B cell (primary cell): ENCODE measurements around the gene CD109. TPM values are rescaled to one million over a fixed set of nuclear protein-coding genes. Genes with fewer than 3 reads are reported as not detected.

Experiments used
- ATAC-seq: fragments of 200-7000 bp; cut with Tn5 transposase; one replicate; pipeline ENCODE4 v1.10.0; 2021; ENCODE audit warnings: low read depth, mild to moderate bottlenecking, moderate number of reproducible peaks, moderate library complexity
- CTCF ChIA-PET: fragments of 350-600 bp; sonication (Branson Sonifier 250); formaldehyde crosslinking; loops from one replicate; lab custom pipeline; 2021; ENCODE audit warnings: antibody characterized with exemption, inconsistent platforms; lab: Charles Lee
- POLR2A ChIA-PET: fragments of 350-600 bp; sonication (Branson Sonifier 250); formaldehyde crosslinking; loops from one replicate; lab custom pipeline; 2021; ENCODE audit warnings: antibody characterized with exemption; lab: Charles Lee
- DNase-seq: peaks from one replicate; pipeline ENCODE4 v3.0.0; 2013
- H2AFZ ChIP-seq: 2 replicates; pipeline ENCODE4 v1.6.1; 2012; ENCODE audit warnings: mild to moderate bottlenecking, low read depth, low read length; ENCODE audit not compliant: insufficient read depth, poor library complexity, severe bottlenecking
- H3K27ac ChIP-seq, 2 donors: 1 replicate in 1 of 2; 2 replicates in 1 of 2; pipeline ENCODE4 v1.5.1; 2012 to 2013; ENCODE audit warnings: low read length in 2 of 2, mild to moderate bottlenecking in 2 of 2, moderate library complexity in 1 of 2
- H3K27me3 ChIP-seq, 4 experiments: fragments of 200-600 bp in 1 of 4; sonication (generic) in 1 of 4; replicated peaks in 1 of 4; 1 replicate in 2 of 4; 2 replicates in 2 of 4; pipeline versions ENCODE4 v1.6.1 to v1.7.0; 2013 to 2016; ENCODE audit warnings: low read length in 3 of 4, mild to moderate bottlenecking in 2 of 4, mixed read lengths in 1 of 4, moderate library complexity in 1 of 4; ENCODE audit not compliant: insufficient read depth in 4 of 4, control insufficient read depth in 3 of 4; ENCODE audit errors: control extremely low read depth in 1 of 4
- H3K36me3 ChIP-seq, 2 experiments: replicated peaks in 1 of 2; 1 replicate in 1 of 2; 2 replicates in 1 of 2; pipeline versions ENCODE4 v1.6.1 to v1.7.1; 2013; ENCODE audit warnings: low read length in 1 of 2; ENCODE audit not compliant: insufficient read depth in 2 of 2, control insufficient read depth in 1 of 2; ENCODE audit errors: control extremely low read depth in 1 of 2, extremely low read depth in 1 of 2
- H3K4me1 ChIP-seq, 2 donors: fragments of 200-600 bp in 1 of 2; sonication (generic) in 1 of 2; 1 replicate in 1 of 2; 2 replicates in 1 of 2; pipeline versions ENCODE4 v1.5.1 to v1.6.1; 2013 to 2017; ENCODE audit warnings: low read length in 2 of 2; ENCODE audit not compliant: control insufficient read depth in 2 of 2, insufficient read depth in 2 of 2
- H3K4me2 ChIP-seq: replicated peaks from 2 replicates; pipeline ENCODE3; 2012; ENCODE audit warnings: mild to moderate bottlenecking, low read depth, low read length; ENCODE audit not compliant: poor library complexity, severe bottlenecking
- H3K4me3 ChIP-seq, 5 experiments: fragments of 200-600 bp in 1 of 5; sonication (generic) in 1 of 5; 1 replicate in 3 of 5; 2 replicates in 2 of 5; pipeline versions ENCODE4 v1.5.1 to v1.7.0; 2011 to 2016; ENCODE audit warnings: low read length in 4 of 5, mild to moderate bottlenecking in 4 of 5, low read depth in 2 of 5, control low read depth in 1 of 5, moderate library complexity in 1 of 5; ENCODE audit not compliant: insufficient read depth in 1 of 5; ENCODE audit errors: control extremely low read depth in 1 of 5, extremely low read depth in 1 of 5
- H3K79me2 ChIP-seq: fragments of 200-600 bp; sonication (generic); one replicate; pipeline ENCODE4 v1.6.0; 2016; ENCODE audit warnings: low read length; ENCODE audit not compliant: control insufficient read depth, insufficient read depth
- H3K9ac ChIP-seq: fragments of 200-600 bp; sonication (generic); 2 replicates; pipeline ENCODE4 v1.6.1; 2017; ENCODE audit warnings: mild to moderate bottlenecking, low read length, moderate library complexity
- H3K9me3 ChIP-seq, 3 donors: one replicate each; pipeline versions ENCODE4 v1.6.1 to v1.7.1; 2013; ENCODE audit warnings: low read length in 2 of 3; ENCODE audit not compliant: control insufficient read depth in 2 of 3, insufficient read depth in 1 of 3; ENCODE audit errors: control extremely low read depth in 1 of 3
- H4K20me1 ChIP-seq: 2 replicates; pipeline ENCODE4 v1.6.0; 2012; ENCODE audit warnings: mild to moderate bottlenecking, low read length; ENCODE audit not compliant: insufficient read depth, control insufficient read depth, poor library complexity, severe bottlenecking
- H3K27ac Mint-ChIP-seq: one replicate; pipeline ENCODE4 v1.8.0; 2021; ENCODE audit warnings: mixed read lengths
- H3K27me3 Mint-ChIP-seq: one replicate; pipeline ENCODE4 v1.8.0; 2021; ENCODE audit warnings: mixed read lengths
- H3K4me1 Mint-ChIP-seq: one replicate; pipeline ENCODE4 v1.8.0; 2021; ENCODE audit warnings: mixed read lengths
- H3K4me3 Mint-ChIP-seq: one replicate; pipeline ENCODE4 v1.8.0; 2021; ENCODE audit warnings: mixed read lengths
- H3K9me3 Mint-ChIP-seq: one replicate; pipeline ENCODE4 v1.8.0; 2022; ENCODE audit warnings: mixed read lengths; ENCODE audit not compliant: insufficient read depth
- EZH2 ChIP-seq: IDR thresholded peaks from 2 replicates; pipeline ENCODE4 v1.6.1; 2012; ENCODE audit warnings: borderline replicate concordance, low read depth, mild to moderate bottlenecking, moderate library complexity, low read length; ENCODE audit not compliant: insufficient read depth, poor library complexity, severe bottlenecking
- WGBS: methylation state at CpG from one replicate; pipeline ENCODE4 v1.1.5; 2013; ENCODE audit warnings: missing lambda C conversion rate; ENCODE audit not compliant: insufficient coverage; 5-methylcytosine and 5-hydroxymethylcytosine counted together
- intact Hi-C: fragments of 100-400 bp; cut with micrococcal nuclease; formaldehyde crosslinking; loops from one replicate; pipeline ENCODE4 v1.10.0; 2022
- polyA plus RNA-seq: library from polyadenylated mRNA; depleted of rRNA; stranded (reverse); fragments of >200 nt; gene quantifications from 2 replicates; pipeline ENCODE4 v1.2.3, GENCODE V29; 2012
- total RNA-seq, 2 donors: library from RNA; stranded (reverse); fragments of 120-200 nt in 1 of 2; gene quantifications; 1 replicate in 1 of 2; 2 replicates in 1 of 2; pipeline versions ENCODE4 v1.2.3 to v1.2.4, GENCODE V29; 2013 to 2022
- TF ChIP-seq, protein P1 (sequence below): fragments of 200-600 bp; IDR thresholded peaks from one replicate; pipeline ENCODE4 v1.8.0; 2022; ENCODE audit warnings: antibody characterized with exemption, mild to moderate bottlenecking

CD109 gene
- total and polyA plus RNA-seq, 2 donors (not counting 1 experiment from before 2014, with no cell fraction given), result 0.15 TPM; not detected in 1

DNA sequence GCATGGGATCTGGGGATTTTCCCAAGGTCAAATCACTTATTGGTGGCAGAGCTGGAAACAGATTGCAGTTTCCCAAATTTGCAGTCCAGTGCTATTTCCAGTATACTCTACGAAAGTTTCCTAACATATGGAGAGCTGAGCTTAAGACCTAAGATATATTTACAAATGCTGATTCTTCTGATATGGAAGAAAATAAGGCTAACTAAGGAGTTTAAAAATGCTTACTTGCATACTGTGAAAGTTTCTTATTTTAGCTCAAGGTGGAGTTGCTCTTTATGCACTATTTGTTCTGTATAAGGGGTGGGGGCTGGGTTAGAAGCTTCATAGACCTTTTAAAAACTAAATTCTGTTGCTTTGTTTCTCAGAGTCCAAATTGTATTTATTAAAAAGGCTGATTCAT lies 7.5 kb downstream of the CD109 start:
- CTCF ChIA-PET, result no interaction called here
- no peaks in the 10 kb centered on the region for H3K4me1 Mint-ChIP-seq
- no peaks in the 10 kb centered on the region for H3K79me2 ChIP-seq
- no peaks in the 10 kb centered on the region for H3K4me1 ChIP-seq
- H3K9me3 Mint-ChIP-seq, result no peaks in the 10 kb centered on the region
- TF ChIP-seq EZH2, result no peak
- TF ChIP-seq, protein P1, sequence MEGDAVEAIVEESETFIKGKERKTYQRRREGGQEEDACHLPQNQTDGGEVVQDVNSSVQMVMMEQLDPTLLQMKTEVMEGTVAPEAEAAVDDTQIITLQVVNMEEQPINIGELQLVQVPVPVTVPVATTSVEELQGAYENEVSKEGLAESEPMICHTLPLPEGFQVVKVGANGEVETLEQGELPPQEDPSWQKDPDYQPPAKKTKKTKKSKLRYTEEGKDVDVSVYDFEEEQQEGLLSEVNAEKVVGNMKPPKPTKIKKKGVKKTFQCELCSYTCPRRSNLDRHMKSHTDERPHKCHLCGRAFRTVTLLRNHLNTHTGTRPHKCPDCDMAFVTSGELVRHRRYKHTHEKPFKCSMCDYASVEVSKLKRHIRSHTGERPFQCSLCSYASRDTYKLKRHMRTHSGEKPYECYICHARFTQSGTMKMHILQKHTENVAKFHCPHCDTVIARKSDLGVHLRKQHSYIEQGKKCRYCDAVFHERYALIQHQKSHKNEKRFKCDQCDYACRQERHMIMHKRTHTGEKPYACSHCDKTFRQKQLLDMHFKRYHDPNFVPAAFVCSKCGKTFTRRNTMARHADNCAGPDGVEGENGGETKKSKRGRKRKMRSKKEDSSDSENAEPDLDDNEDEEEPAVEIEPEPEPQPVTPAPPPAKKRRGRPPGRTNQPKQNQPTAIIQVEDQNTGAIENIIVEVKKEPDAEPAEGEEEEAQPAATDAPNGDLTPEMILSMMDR, result no peak
- DNase-seq, result no peak
- H3K27ac ChIP-seq, result no peak overlapping the region
- H3K4me3 Mint-ChIP-seq, result no peak overlapping the region
- POLR2A ChIA-PET, result interaction anchor here (0.7 kb wide), 1 partner anchor 10 kb away, joined by 3 read pairs; no protein-coding TSS in a partner anchor
- no peak overlapping the region for H3K27ac Mint-ChIP-seq
- intact Hi-C loops, result no loop called here
- ATAC-seq, result no peak
- H3K9ac ChIP-seq, result no peak overlapping the region
- no peaks in the 10 kb centered on the region for H3K27me3 ChIP-seq
- no peaks in the 10 kb centered on the region for H4K20me1 ChIP-seq
- no peak overlapping the region for H2AFZ ChIP-seq
- H3K27me3 Mint-ChIP-seq, result peaks cover 26% of the 10 kb centered on the region
- H3K4me2 ChIP-seq, result no peak overlapping the region
- no peaks in the 10 kb centered on the region for H3K36me3 ChIP-seq
- no peaks in the 10 kb centered on the region for H3K9me3 ChIP-seq
- no CpG with 5 or more reads among the region's 1 CpG for WGBS
- H3K4me3 ChIP-seq, result no peak overlapping the region

DNA sequence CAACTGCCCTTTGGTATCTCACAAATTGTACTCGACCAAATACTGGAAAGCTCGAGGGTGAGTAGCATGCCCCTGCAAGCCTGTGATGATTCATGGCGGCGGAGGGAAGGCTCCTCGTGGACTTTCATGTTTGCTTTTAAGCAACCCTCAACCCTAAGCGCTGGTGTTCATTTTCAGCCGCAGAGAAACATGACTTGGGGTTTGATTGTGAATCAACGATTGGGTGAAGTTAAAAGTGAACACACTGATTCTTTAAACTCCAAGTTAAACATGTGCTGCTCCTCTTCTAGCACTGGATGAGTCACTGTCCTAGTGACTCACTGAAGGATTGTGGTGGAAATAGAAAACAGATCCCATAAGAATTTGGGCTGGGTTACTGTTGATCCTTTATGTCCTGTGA lies 8.3 kb downstream of the CD109 start:
- ChIA-PET CTCF (no interaction called here), POLR2A (no interaction called here)
- TF ChIP-seq, protein P1, result no peak
- no peak for TF ChIP-seq EZH2
- Mint-ChIP-seq H3K4me1 (no peaks in the 10 kb centered on the region), H3K4me3 (no peak overlapping the region), H3K27ac (no peak overlapping the region), H3K27me3 (peaks cover 20% of the 10 kb centered on the region), H3K9me3 (no peaks in the 10 kb centered on the region)
- no peak overlapping the region for H3K9ac ChIP-seq
- no peak overlapping the region for H3K4me2 ChIP-seq
- no peaks in the 10 kb centered on the region for H3K36me3 ChIP-seq
- WGBS, result 90% methylated on average over 5 of the region's 8 CpGs
- H2AFZ ChIP-seq, result no peak overlapping the region
- H3K4me1 ChIP-seq, result no peaks in the 10 kb centered on the region
- H3K9me3 ChIP-seq, result no peaks in the 10 kb centered on the region
- no peaks in the 10 kb centered on the region for H3K27me3 ChIP-seq
- H3K4me3 ChIP-seq, result no peak overlapping the region
- DNase-seq (no peak), ATAC-seq (no peak)
- H3K79me2 ChIP-seq, result no peaks in the 10 kb centered on the region
- no peak overlapping the region for H3K27ac ChIP-seq
- intact Hi-C loops, result no loop called here
- no peaks in the 10 kb centered on the region for H4K20me1 ChIP-seq
